A549 (cell line): ENCODE results near the gene PTPRG.

Source experiments
- CEBPB ChIP-seq, 2 experiments: fragments of >200 bp in 1 of 2; sonication (Bioruptor Twin) in 1 of 2; formaldehyde crosslinking in 1 of 2; IDR thresholded peaks; 2 replicates each; pipeline ENCODE4 v1.6.1; 2012 to 2016
- CHD2 ChIP-seq: fragments of 150-350 bp; IDR thresholded peaks from 2 replicates; pipeline ENCODE4 v1.6.1; 2014; ENCODE audit warnings: low read length; ENCODE audit not compliant: partially characterized antibody
- CTCF ChIP-seq: fragments of >200 bp; sonication (Bioruptor Twin); formaldehyde crosslinking; IDR thresholded peaks from 3 replicates; pipeline ENCODE4 v1.5.1; 2016
- EHMT2 ChIP-seq: fragments of 200-600 bp; sonication (generic); IDR thresholded peaks from 2 replicates; pipeline ENCODE4 v1.6.1; 2016; ENCODE audit warnings: antibody characterized with exemption, low read depth, mild to moderate bottlenecking, moderate library complexity
- EP300 ChIP-seq, 2 experiments: fragments of >200 bp; sonication (Bioruptor Twin); formaldehyde crosslinking; IDR thresholded peaks; 2 replicates in 1 of 2; 3 replicates in 1 of 2; pipeline ENCODE4 v1.6.1; 2016 to 2017
- HMGXB4 ChIP-seq: fragments of 250-450 bp; sonication (Bioruptor Pico); IDR thresholded peaks from 2 replicates; pipeline ENCODE4 v1.5.0; 2021; ENCODE audit warnings: mild to moderate bottlenecking, moderate library complexity, borderline replicate concordance
- JUNB ChIP-seq: fragments of >200 bp; sonication (Bioruptor Twin); formaldehyde crosslinking; IDR thresholded peaks from 2 replicates; pipeline ENCODE4 v1.6.1; 2016
- MYC ChIP-seq: IDR thresholded peaks from 2 replicates; pipeline ENCODE4 v1.6.1; 2012; ENCODE audit warnings: mild to moderate bottlenecking, inconsistent platforms, low read length, improper control_type of control experiment, borderline replicate concordance
- NFE2L2 ChIP-seq: fragments of 150-350 bp; conservative IDR thresholded peaks from 2 replicates; pipeline ENCODE4 v1.6.1; 2014; ENCODE audit warnings: low read length
- POLR2A ChIP-seq: IDR thresholded peaks from 2 replicates; pipeline ENCODE4 v1.6.1; 2012; ENCODE audit warnings: mild to moderate bottlenecking, low read length
- POLR2AphosphoS2 ChIP-seq: conservative IDR thresholded peaks from 2 replicates; pipeline ENCODE4 v1.6.1; 2012; ENCODE audit warnings: low read length, improper control_type of control experiment, inconsistent platforms
- RARB ChIP-seq: fragments of 250-450 bp; sonication (Bioruptor Pico); IDR thresholded peaks from 2 replicates; pipeline ENCODE4 v1.8.0; 2021; ENCODE audit warnings: mild to moderate bottlenecking, moderate library complexity
- TF ChIP-seq, protein P1 (sequence below): fragments of 450-650 bp; IDR thresholded peaks from 2 replicates; pipeline ENCODE4 v1.6.1; 2014; ENCODE audit warnings: antibody characterized with exemption

DNA sequence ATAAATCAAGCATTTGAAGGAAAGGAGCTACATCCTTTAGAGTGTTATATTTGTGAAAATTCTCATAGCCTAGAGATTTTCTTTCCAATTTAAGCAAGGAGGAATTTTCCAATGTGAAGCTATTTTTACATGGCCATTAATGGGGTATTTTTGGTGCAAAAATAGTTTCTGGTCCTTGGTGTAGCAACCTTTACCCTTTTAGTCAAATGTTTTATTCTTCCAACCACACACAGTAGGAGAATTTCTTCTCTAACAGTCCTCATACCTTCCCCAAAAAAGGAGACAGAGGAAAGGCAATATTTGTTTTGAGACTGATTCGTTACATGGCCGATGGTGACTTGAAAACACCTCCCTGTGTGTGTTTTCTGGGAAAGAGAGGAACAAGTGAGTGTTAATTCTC lies 261.2 kb downstream of the PTPRG start:
- TF ChIP-seq POLR2AphosphoS2 (no peak), EP300 (IDR thresholded peaks at IDR 0.05) (no peak), CTCF (no peak), CHD2 (no peak), HMGXB4 (no peak), CEBPB (IDR thresholded peaks at IDR 0.05) (no peak), MYC (no peak), NFE2L2 (no peak), JUNB (no peak), RARB (CRISPR knock-in tag) (no peak), POLR2A (no peak), EHMT2 (no peak)
- TF ChIP-seq, protein P1, sequence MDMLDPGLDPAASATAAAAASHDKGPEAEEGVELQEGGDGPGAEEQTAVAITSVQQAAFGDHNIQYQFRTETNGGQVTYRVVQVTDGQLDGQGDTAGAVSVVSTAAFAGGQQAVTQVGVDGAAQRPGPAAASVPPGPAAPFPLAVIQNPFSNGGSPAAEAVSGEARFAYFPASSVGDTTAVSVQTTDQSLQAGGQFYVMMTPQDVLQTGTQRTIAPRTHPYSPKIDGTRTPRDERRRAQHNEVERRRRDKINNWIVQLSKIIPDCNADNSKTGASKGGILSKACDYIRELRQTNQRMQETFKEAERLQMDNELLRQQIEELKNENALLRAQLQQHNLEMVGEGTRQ, result no peak
